Iris pigment epithelial cell (primary cell): Measurements from ENCODE around the gene KRTAP5-8.
"Not testable (repeated sequence)": the region's sequence is repeated elsewhere in the genome, so short reads cannot be mapped to it uniquely, and the experiment has no call there.

Source experiments
- DNase-seq: peaks from one replicate; pipeline ENCODE4 v3.0.0-alpha.2; 2011; ENCODE audit warnings: low read depth

Gene KRTAP5-8

GRCh38 chr11:71537977-71538665 is at the start of gene KRTAP5-8:
KRTAP5-8 (plus strand) TSS chr11:71538025; CDS start chr11:71538056, 31 bp downstream.
- not testable (repeated sequence) for DNase-seq

GRCh38 chr11:71488681-71489270 is 49.0 kb upstream of the KRTAP5-8 start:
- DNase-seq, result no peak

GRCh38 chr11:71489311-71490043 is 48.3 kb upstream of the KRTAP5-8 start:
- peak; percentile 89 for DNase-seq

GRCh38 chr11:71490044-71490730 is 47.6 kb upstream of the KRTAP5-8 start:
- no peak for DNase-seq

- no peak for DNase-seq
These were observed 47.0 kb upstream of the KRTAP5-8 start for GRCh38 chr11:71490731-71491390.

- no peak for DNase-seq
These were observed 46.3 kb upstream of the KRTAP5-8 start for GRCh38 chr11:71491531-71491930.

GRCh38 chr11:71491940-71492339 is 45.9 kb upstream of the KRTAP5-8 start:
- no peak for DNase-seq

GRCh38 chr11:71495286-71496230 is 42.3 kb upstream of the KRTAP5-8 start:
- no peak for DNase-seq

GRCh38 chr11:71496421-71496820 is 41.4 kb upstream of the KRTAP5-8 start:
- no peak for DNase-seq

- no peak for DNase-seq
These were observed 39.7 kb upstream of the KRTAP5-8 start for GRCh38 chr11:71498091-71498490.

- no peak for DNase-seq
These were observed 38.7 kb upstream of the KRTAP5-8 start for GRCh38 chr11:71499125-71499524.

GRCh38 chr11:71499546-71499945 is 38.3 kb upstream of the KRTAP5-8 start:
- no peak for DNase-seq

- DNase-seq, result no peak
These were observed 37.2 kb upstream of the KRTAP5-8 start for GRCh38 chr11:71500601-71501021.

GRCh38 chr11:71501071-71501985 is 36.5 kb upstream of the KRTAP5-8 start:
- no peak for DNase-seq

GRCh38 chr11:71502026-71502425 is 35.8 kb upstream of the KRTAP5-8 start:
- no peak for DNase-seq

- DNase-seq, result no peak
These were observed 34.9 kb upstream of the KRTAP5-8 start for GRCh38 chr11:71502871-71503435.

- DNase-seq, result no peak
These were observed 33.3 kb upstream of the KRTAP5-8 start for GRCh38 chr11:71504531-71504930.

GRCh38 chr11:71505001-71505400 is 32.8 kb upstream of the KRTAP5-8 start:
- DNase-seq, result no peak

- no peak for DNase-seq
These were observed 32.0 kb upstream of the KRTAP5-8 start for GRCh38 chr11:71505781-71506180.
